Retinal pigment epithelial cell (primary cell): ENCODE measurements around the gene NFIB.

Experiments used
- DNase-seq: peaks from one replicate; pipeline ENCODE4 v3.0.0-alpha.2; 2010; ENCODE audit warnings: low read depth
- H3K4me3 ChIP-seq: 2 replicates; pipeline ENCODE4 v1.5.1; 2011; ENCODE audit warnings: mild to moderate bottlenecking, low read length, control low read depth, moderate library complexity
- TF ChIP-seq, protein P1 (sequence below): conservative IDR thresholded peaks from 2 replicates; pipeline ENCODE4 v1.5.1; 2011; ENCODE audit warnings: low read depth, low read length, control low read depth, inconsistent platforms

Gene NFIB

DNA sequence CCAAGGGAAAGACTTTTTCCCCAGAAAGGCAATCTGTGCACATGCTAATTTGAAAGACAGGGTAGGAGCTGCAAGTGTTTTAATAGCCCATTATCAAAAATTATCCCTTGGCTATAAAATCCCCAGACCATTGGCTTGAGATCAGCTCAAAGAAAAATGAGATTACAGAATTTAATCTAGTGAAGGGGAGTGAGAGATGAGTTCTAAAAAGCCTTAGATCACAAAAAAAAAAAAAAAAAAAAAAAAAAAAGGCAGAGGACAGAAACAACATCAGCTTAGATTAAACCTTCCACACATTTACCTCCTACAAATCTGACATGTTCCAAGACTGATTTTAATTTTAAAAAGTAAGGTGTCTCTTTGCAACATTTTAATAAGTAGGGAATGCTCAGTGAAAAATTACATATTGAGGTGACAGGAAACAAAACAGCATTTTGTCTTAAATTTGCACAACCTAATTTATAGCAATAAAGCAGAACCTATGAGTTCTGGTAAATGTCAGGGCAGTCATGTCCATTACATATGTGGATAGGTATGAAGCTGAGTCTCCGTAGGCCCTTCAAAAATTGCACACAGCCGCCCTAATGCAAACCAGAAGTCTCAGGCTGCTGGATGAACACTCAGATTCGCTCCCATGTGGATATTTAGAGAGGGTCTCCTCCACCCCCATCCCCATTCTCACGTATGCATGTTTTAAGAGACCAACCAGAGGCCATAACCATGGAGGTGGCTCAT lies 43.4 kb downstream of the NFIB start:
- no peak overlapping the region for H3K4me3 ChIP-seq
- DNase-seq = no peak
- TF ChIP-seq, protein P1, sequence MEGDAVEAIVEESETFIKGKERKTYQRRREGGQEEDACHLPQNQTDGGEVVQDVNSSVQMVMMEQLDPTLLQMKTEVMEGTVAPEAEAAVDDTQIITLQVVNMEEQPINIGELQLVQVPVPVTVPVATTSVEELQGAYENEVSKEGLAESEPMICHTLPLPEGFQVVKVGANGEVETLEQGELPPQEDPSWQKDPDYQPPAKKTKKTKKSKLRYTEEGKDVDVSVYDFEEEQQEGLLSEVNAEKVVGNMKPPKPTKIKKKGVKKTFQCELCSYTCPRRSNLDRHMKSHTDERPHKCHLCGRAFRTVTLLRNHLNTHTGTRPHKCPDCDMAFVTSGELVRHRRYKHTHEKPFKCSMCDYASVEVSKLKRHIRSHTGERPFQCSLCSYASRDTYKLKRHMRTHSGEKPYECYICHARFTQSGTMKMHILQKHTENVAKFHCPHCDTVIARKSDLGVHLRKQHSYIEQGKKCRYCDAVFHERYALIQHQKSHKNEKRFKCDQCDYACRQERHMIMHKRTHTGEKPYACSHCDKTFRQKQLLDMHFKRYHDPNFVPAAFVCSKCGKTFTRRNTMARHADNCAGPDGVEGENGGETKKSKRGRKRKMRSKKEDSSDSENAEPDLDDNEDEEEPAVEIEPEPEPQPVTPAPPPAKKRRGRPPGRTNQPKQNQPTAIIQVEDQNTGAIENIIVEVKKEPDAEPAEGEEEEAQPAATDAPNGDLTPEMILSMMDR = no peak

DNA sequence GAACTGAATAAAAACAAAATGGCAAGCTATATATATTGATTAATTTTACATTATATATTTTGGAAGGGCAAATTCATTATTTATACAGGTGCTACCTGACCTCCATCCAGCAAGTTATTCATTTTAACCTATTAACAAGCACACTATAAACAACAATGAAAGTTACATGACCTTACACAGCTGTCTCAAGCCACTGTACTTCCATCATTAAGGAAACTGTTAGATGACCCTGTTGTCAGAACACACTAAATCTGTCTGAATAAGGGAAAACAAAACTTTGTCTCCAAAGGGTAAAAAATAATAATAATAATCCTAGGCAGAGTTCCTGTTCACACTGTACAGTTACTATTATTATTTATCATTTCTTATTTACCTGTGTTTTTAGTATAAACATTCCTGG lies 44.0 kb downstream of the NFIB start:
- H3K4me3 ChIP-seq = no peak overlapping the region
- TF ChIP-seq, protein P1 = no peak
- DNase-seq = no peak

DNA sequence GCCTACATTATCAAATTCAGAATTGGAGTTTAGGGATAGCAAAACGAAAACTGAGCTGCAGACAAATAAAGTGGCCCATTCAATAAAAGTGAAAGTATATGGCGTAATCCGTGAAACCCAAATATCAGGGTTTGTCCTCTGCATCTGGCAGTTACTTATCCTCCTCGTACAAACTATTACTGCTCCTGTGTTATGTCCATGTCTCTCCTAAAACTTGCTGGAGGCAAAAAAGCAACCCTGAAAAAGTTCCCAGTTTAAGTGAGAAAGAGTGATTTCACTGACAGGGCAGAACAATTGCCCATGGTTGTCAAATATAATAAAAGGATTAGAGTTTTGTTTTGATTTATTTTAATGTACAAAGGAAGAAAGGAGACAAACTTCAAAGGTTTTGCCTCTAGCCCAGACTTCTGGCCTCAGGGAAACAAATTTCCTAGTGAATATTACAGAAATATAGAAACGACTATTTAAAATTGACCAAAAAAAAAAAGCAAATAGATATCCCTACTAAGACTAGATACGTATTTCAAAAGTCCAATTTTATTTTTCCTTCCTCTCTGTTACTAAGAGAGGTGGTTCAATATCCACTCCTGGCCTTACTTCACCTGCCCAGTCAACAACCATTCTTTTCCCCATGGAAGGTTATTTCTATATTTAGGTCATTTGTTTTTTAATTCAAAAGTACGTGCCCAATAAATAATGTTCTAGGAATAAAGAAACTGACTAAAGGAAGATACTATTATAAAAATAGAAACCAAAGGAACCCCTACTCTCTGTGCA lies 50.0 kb downstream of the NFIB start:
- TF ChIP-seq, protein P1 = no peak
- no peak for DNase-seq

DNA sequence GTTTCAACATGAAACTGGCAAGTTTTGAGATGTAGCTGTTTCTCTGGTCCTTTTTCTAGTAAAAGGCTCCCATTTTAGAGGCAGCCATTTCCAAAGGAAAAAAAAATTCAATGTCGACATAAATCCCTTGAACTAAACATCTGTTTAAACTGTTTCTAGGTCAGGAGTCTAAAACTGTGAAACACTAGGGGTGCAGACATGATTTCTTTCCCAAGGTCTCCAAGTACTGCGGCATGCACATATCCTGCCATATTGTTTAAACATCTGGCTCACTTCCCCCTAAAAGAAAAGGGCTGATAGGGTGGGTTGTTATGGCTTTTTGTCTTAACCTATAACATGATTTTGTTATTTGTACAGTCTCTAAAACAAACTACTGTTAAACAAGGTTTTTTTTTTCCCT lies 51.1 kb downstream of the NFIB start:
- TF ChIP-seq, protein P1 = no peak
- no peak overlapping the region for H3K4me3 ChIP-seq
- DNase-seq = no peak

More for the DNA sequence above, 50.0 kb downstream of the NFIB start:
- H3K4me3 ChIP-seq = no peak overlapping the region

DNA sequence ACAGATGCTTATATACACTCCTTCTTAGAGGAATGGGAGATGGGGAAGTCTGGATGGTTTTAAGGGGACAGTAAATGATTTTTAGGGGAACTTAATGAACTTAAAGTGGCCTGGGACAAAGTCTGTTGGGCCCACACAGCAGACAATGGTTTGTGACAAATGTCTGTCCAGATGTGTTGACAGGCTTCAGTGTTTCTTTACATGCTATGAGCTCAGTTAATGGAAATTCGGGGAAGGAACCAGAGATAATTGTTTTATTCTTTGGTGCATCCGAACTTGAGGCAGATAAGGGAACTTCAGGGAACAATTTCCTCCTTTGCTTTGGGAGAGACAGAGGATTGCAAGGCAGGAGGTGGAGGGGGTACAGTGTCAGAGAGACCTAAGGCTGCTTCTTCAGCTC lies 52.3 kb downstream of the NFIB start:
- TF ChIP-seq, protein P1 = no peak
- DNase-seq = no peak
- H3K4me3 ChIP-seq = no peak overlapping the region

DNA sequence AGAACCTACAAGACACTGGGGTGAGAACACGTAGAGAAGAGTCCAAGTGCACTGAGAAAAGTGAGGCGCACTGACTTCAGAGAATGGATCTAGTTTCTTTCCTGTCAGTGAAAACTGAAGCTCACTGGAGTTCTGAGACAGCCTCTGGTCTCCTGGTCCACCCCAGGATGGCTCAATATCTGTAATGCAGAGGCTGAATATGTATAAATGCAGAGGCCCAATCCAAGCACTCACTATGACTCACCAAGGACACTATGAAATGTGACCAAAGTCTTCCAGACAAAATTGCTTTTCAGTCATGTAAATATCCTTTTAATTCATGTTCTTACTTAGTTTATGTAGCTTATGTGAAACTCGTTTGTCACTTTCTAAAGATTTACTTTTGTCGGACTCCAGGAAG lies 53.8 kb downstream of the NFIB start:
- DNase-seq = no peak
- TF ChIP-seq, protein P1 = no peak
- H3K4me3 ChIP-seq = no peak overlapping the region
